B cell (primary cell): ENCODE measurements around the gene STN1. TPM values are rescaled to one million over a fixed set of nuclear protein-coding genes. Genes with fewer than 3 reads are reported as not detected.

Experiments used
- ATAC-seq: fragments of 200-7000 bp; cut with Tn5 transposase; one replicate; pipeline ENCODE4 v1.10.0; 2021; ENCODE audit warnings: low read depth, mild to moderate bottlenecking, moderate number of reproducible peaks, moderate library complexity
- CTCF ChIA-PET: fragments of 350-600 bp; sonication (Branson Sonifier 250); formaldehyde crosslinking; loops from one replicate; lab custom pipeline; 2021; ENCODE audit warnings: antibody characterized with exemption, inconsistent platforms; lab: Charles Lee
- POLR2A ChIA-PET: fragments of 350-600 bp; sonication (Branson Sonifier 250); formaldehyde crosslinking; loops from one replicate; lab custom pipeline; 2021; ENCODE audit warnings: antibody characterized with exemption; lab: Charles Lee
- DNase-seq: peaks from one replicate; pipeline ENCODE4 v3.0.0; 2013
- H2AFZ ChIP-seq: 2 replicates; pipeline ENCODE4 v1.6.1; 2012; ENCODE audit warnings: mild to moderate bottlenecking, low read depth, low read length; ENCODE audit not compliant: insufficient read depth, poor library complexity, severe bottlenecking
- H3K27ac ChIP-seq, 2 donors: 1 replicate in 1 of 2; 2 replicates in 1 of 2; pipeline ENCODE4 v1.5.1; 2012 to 2013; ENCODE audit warnings: low read length in 2 of 2, mild to moderate bottlenecking in 2 of 2, moderate library complexity in 1 of 2
- H3K27me3 ChIP-seq, 4 experiments: fragments of 200-600 bp in 1 of 4; sonication (generic) in 1 of 4; replicated peaks in 1 of 4; 1 replicate in 2 of 4; 2 replicates in 2 of 4; pipeline versions ENCODE4 v1.6.1 to v1.7.0; 2013 to 2016; ENCODE audit warnings: low read length in 3 of 4, mild to moderate bottlenecking in 2 of 4, mixed read lengths in 1 of 4, moderate library complexity in 1 of 4; ENCODE audit not compliant: insufficient read depth in 4 of 4, control insufficient read depth in 3 of 4; ENCODE audit errors: control extremely low read depth in 1 of 4
- H3K36me3 ChIP-seq, 2 experiments: replicated peaks in 1 of 2; 1 replicate in 1 of 2; 2 replicates in 1 of 2; pipeline versions ENCODE4 v1.6.1 to v1.7.1; 2013; ENCODE audit warnings: low read length in 1 of 2; ENCODE audit not compliant: insufficient read depth in 2 of 2, control insufficient read depth in 1 of 2; ENCODE audit errors: control extremely low read depth in 1 of 2, extremely low read depth in 1 of 2
- H3K4me1 ChIP-seq, 2 donors: fragments of 200-600 bp in 1 of 2; sonication (generic) in 1 of 2; 1 replicate in 1 of 2; 2 replicates in 1 of 2; pipeline versions ENCODE4 v1.5.1 to v1.6.1; 2013 to 2017; ENCODE audit warnings: low read length in 2 of 2; ENCODE audit not compliant: control insufficient read depth in 2 of 2, insufficient read depth in 2 of 2
- H3K4me2 ChIP-seq: replicated peaks from 2 replicates; pipeline ENCODE3; 2012; ENCODE audit warnings: mild to moderate bottlenecking, low read depth, low read length; ENCODE audit not compliant: poor library complexity, severe bottlenecking
- H3K4me3 ChIP-seq, 5 experiments: fragments of 200-600 bp in 1 of 5; sonication (generic) in 1 of 5; 1 replicate in 3 of 5; 2 replicates in 2 of 5; pipeline versions ENCODE4 v1.5.1 to v1.7.0; 2011 to 2016; ENCODE audit warnings: low read length in 4 of 5, mild to moderate bottlenecking in 4 of 5, low read depth in 2 of 5, control low read depth in 1 of 5, moderate library complexity in 1 of 5; ENCODE audit not compliant: insufficient read depth in 1 of 5; ENCODE audit errors: control extremely low read depth in 1 of 5, extremely low read depth in 1 of 5
- H3K79me2 ChIP-seq: fragments of 200-600 bp; sonication (generic); one replicate; pipeline ENCODE4 v1.6.0; 2016; ENCODE audit warnings: low read length; ENCODE audit not compliant: control insufficient read depth, insufficient read depth
- H3K9ac ChIP-seq: fragments of 200-600 bp; sonication (generic); 2 replicates; pipeline ENCODE4 v1.6.1; 2017; ENCODE audit warnings: mild to moderate bottlenecking, low read length, moderate library complexity
- H3K9me3 ChIP-seq, 3 donors: one replicate each; pipeline versions ENCODE4 v1.6.1 to v1.7.1; 2013; ENCODE audit warnings: low read length in 2 of 3; ENCODE audit not compliant: control insufficient read depth in 2 of 3, insufficient read depth in 1 of 3; ENCODE audit errors: control extremely low read depth in 1 of 3
- H4K20me1 ChIP-seq: 2 replicates; pipeline ENCODE4 v1.6.0; 2012; ENCODE audit warnings: mild to moderate bottlenecking, low read length; ENCODE audit not compliant: insufficient read depth, control insufficient read depth, poor library complexity, severe bottlenecking
- H3K27ac Mint-ChIP-seq: one replicate; pipeline ENCODE4 v1.8.0; 2021; ENCODE audit warnings: mixed read lengths
- H3K27me3 Mint-ChIP-seq: one replicate; pipeline ENCODE4 v1.8.0; 2021; ENCODE audit warnings: mixed read lengths
- H3K4me1 Mint-ChIP-seq: one replicate; pipeline ENCODE4 v1.8.0; 2021; ENCODE audit warnings: mixed read lengths
- H3K4me3 Mint-ChIP-seq: one replicate; pipeline ENCODE4 v1.8.0; 2021; ENCODE audit warnings: mixed read lengths
- H3K9me3 Mint-ChIP-seq: one replicate; pipeline ENCODE4 v1.8.0; 2022; ENCODE audit warnings: mixed read lengths; ENCODE audit not compliant: insufficient read depth
- CTCF ChIP-seq: fragments of 200-600 bp; IDR thresholded peaks from one replicate; pipeline ENCODE4 v1.8.0; 2022; ENCODE audit warnings: antibody characterized with exemption, mild to moderate bottlenecking
- EZH2 ChIP-seq: IDR thresholded peaks from 2 replicates; pipeline ENCODE4 v1.6.1; 2012; ENCODE audit warnings: borderline replicate concordance, low read depth, mild to moderate bottlenecking, moderate library complexity, low read length; ENCODE audit not compliant: insufficient read depth, poor library complexity, severe bottlenecking
- WGBS: methylation state at CpG from one replicate; pipeline ENCODE4 v1.1.5; 2013; ENCODE audit warnings: missing lambda C conversion rate; ENCODE audit not compliant: insufficient coverage; 5-methylcytosine and 5-hydroxymethylcytosine counted together
- intact Hi-C: fragments of 100-400 bp; cut with micrococcal nuclease; formaldehyde crosslinking; loops from one replicate; pipeline ENCODE4 v1.10.0; 2022
- polyA plus RNA-seq: library from polyadenylated mRNA; depleted of rRNA; stranded (reverse); fragments of >200 nt; gene quantifications from 2 replicates; pipeline ENCODE4 v1.2.3, GENCODE V29; 2012
- total RNA-seq, 2 donors: library from RNA; stranded (reverse); fragments of 120-200 nt in 1 of 2; gene quantifications; 1 replicate in 1 of 2; 2 replicates in 1 of 2; pipeline versions ENCODE4 v1.2.3 to v1.2.4, GENCODE V29; 2013 to 2022

STN1 gene
- total and polyA plus RNA-seq, 2 donors (not counting 1 experiment from before 2014, with no cell fraction given): 16.3 to 24.5 TPM

GRCh38 chr10:103842605-103843004, 75.4 kb downstream of the STN1 start:
- peaks cover 16 to 22% of the 10 kb centered on the region in 2 donors for H3K4me1 ChIP-seq
- no peak overlapping the region for H3K27ac Mint-ChIP-seq
- no peak for ATAC-seq
- no peak overlapping the region for H3K4me2 ChIP-seq
- intact Hi-C loops: no loop called here
- H3K9me3 Mint-ChIP-seq: no peaks in the 10 kb centered on the region
- peaks cover 18% of the 10 kb centered on the region for H3K4me1 Mint-ChIP-seq
- no peak overlapping the region for H3K4me3 ChIP-seq
- ChIA-PET POLR2A (no interaction called here), CTCF (interaction anchor here (0.6 kb wide), 1 partner anchor 255 kb away, joined by 3 read pairs; no protein-coding TSS in a partner anchor)
- H2AFZ ChIP-seq: no peak overlapping the region
- H3K36me3 ChIP-seq: no peaks in the 10 kb centered on the region
- H3K27me3 Mint-ChIP-seq: peaks cover 15% of the 10 kb centered on the region
- WGBS: 94% methylated on average over 3 of the region's 7 CpGs
- H3K27me3 ChIP-seq: peaks cover 0 to 10% (median 1%) of the 10 kb centered on the region in 4 experiments
- no peaks in the 10 kb centered on the region for H3K79me2 ChIP-seq
- no peak overlapping the region for H3K27ac ChIP-seq
- TF ChIP-seq CTCF (no peak), EZH2 (no peak)
- H3K9me3 ChIP-seq: no peaks in the 10 kb centered on the region
- no peak for DNase-seq
- H3K9ac ChIP-seq: no peak overlapping the region
- no peaks in the 10 kb centered on the region for H4K20me1 ChIP-seq
- H3K4me3 Mint-ChIP-seq: no peak overlapping the region

GRCh38 chr10:103841519-103841918, 76.5 kb downstream of the STN1 start:
- peaks cover 15% of the 10 kb centered on the region for H3K4me1 Mint-ChIP-seq
- intact Hi-C loops: no loop called here
- H3K27ac Mint-ChIP-seq: no peak overlapping the region
- peaks cover 15% of the 10 kb centered on the region for H3K27me3 Mint-ChIP-seq
- Histone ChIP-seq H3K4me1 (peaks cover 13 to 19% of the 10 kb centered on the region in 2 donors), H4K20me1 (no peaks in the 10 kb centered on the region), H3K79me2 (no peaks in the 10 kb centered on the region), H3K4me2 (no peak overlapping the region), H3K9ac (no peak overlapping the region), H3K9me3 (no peaks in the 10 kb centered on the region), H3K27me3 (peaks cover 0 to 10% (median 1%) of the 10 kb centered on the region in 4 experiments), H3K27ac (no peak overlapping the region), H3K36me3 (no peaks in the 10 kb centered on the region), H2AFZ (no peak overlapping the region), H3K4me3 (no peak overlapping the region)
- WGBS: 38% methylated on average over 1 of the region's 7 CpGs
- ATAC-seq (no peak), DNase-seq (no peak)
- ChIA-PET CTCF (no interaction called here), POLR2A (no interaction called here)
- H3K4me3 Mint-ChIP-seq: no peak overlapping the region
- TF ChIP-seq EZH2 (no peak), CTCF (no peak)
- no peaks in the 10 kb centered on the region for H3K9me3 Mint-ChIP-seq
